ENCODE data around the gene UNCX. TPM values are rescaled to one million over a fixed set of nuclear protein-coding genes. Genes with fewer than 3 reads are reported as not detected.

The UNCX gene
- total RNA-seq, 4 donors from 2014 or later, result not detected

DNA sequence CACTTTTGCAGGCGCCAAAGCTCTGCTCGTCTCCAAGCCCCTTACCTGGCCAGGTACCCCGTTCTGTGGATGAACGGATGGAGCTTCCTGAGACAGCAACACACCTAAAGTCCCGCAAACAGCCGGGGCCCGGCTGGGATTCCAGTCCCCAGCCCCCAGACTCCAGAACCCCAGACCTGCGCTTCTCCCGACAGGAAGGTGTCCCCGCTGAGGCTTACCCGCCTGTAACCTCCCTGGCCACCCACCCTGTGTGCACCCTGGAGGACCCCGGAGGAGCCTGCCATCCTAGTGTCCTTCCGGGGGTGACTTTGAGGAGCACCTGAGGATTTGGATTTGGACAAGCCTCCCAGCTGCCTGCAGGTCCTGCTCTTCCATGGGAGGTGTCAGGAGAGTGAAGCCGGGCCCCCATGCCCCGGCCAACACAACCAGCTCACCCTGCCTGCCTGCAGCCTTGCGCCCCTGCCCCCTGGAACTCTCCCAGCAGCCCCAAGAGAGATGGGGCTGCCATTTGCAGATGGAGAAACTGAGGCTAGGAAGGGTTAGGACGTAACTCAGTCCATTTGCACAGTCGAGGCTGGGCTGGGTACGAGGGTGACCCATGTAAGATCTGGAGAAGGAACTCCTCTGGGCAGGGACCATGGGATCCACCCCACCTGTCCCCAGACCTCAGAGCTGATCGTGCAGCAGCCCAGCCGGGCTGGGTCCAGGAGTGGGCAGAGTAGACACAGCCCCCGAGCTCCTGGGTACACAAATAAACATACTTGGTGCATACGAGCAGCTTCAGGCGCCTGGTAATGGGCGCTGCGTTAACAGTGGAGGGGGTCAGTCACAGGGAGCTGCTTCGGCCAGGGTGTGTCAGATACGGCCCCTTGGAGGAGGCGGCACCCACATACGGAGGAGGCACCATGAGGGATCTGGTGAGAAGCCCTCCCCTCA, 31.9 kb downstream of the UNCX start:
- no peak overlapping the region for H3K4me3 ChIP-seq (ENCODE audit: low read depth, poor library complexity, severe bottlenecking)
- intact Hi-C loops (cut with DNase I; ENCODE audit: low total_unique reads), result no loop called here
- no peak for TF ChIP-seq POLR2A (IDR thresholded peaks at IDR 0.05)
- TF ChIP-seq, protein P1, sequence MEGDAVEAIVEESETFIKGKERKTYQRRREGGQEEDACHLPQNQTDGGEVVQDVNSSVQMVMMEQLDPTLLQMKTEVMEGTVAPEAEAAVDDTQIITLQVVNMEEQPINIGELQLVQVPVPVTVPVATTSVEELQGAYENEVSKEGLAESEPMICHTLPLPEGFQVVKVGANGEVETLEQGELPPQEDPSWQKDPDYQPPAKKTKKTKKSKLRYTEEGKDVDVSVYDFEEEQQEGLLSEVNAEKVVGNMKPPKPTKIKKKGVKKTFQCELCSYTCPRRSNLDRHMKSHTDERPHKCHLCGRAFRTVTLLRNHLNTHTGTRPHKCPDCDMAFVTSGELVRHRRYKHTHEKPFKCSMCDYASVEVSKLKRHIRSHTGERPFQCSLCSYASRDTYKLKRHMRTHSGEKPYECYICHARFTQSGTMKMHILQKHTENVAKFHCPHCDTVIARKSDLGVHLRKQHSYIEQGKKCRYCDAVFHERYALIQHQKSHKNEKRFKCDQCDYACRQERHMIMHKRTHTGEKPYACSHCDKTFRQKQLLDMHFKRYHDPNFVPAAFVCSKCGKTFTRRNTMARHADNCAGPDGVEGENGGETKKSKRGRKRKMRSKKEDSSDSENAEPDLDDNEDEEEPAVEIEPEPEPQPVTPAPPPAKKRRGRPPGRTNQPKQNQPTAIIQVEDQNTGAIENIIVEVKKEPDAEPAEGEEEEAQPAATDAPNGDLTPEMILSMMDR (IDR thresholded peaks at IDR 0.05), result no peak
- no peak for DNase-seq (ENCODE audit: low spot score in 2 of 2)
- WGBS, 2 donors, result 76 to 79% methylated on average over 21 to 27 of the region's 30 CpGs

DNA sequence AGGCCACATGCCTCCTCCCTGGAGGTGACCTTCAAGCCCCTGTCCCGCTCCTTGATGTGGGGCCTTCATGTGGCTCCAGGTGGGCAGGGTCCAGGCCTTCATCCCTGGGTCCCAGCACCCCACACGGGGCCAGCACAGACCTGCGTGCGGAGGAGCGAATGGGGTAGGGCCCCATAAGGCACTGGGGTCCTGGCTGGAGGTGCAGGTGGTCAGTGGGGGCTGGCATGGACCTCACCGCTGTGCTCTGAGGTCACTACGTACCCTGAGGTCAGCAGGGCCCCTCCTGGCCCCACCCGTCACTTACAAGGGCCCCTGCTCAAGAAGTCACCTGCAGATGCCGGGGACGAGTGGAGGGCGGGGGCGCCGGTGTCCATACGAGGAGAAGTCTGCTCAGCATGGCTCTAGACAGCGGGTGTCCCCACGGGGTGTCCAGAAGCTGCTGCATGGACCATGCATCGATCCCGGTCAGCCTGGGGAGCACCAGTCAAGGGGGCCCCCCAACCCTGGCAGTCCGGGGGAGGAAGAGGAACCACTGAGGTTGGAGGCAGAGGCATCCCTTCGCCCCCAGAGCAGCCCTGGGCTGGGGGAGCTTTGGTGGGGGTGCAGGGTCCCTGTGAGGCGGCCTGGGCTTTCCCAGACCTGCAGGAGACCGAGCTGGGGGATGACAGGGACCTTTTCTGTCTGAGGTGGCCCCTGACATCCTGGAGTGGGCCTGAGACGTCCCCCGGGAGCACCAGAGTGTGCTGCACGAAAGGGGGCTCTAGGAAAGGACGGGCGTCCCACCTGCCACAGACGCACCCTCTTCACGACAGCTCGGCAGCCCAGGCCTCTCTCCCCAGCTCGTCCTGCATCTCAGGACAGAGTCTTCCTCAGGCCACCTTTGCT, 34.6 kb downstream of the UNCX start:
- WGBS, 2 donors, result 81 to 84% methylated on average over 29 to 31 of the region's 31 CpGs
- TF ChIP-seq POLR2A (IDR thresholded peaks at IDR 0.05), result no peak
- TF ChIP-seq, protein P1 (IDR thresholded peaks at IDR 0.05), result no peak
- no peak overlapping the region for H3K4me3 ChIP-seq (ENCODE audit: low read depth, poor library complexity, severe bottlenecking)
- no peak for DNase-seq (ENCODE audit: low spot score in 2 of 2)
- intact Hi-C loops (cut with DNase I; ENCODE audit: low total_unique reads), result no loop called here

DNA sequence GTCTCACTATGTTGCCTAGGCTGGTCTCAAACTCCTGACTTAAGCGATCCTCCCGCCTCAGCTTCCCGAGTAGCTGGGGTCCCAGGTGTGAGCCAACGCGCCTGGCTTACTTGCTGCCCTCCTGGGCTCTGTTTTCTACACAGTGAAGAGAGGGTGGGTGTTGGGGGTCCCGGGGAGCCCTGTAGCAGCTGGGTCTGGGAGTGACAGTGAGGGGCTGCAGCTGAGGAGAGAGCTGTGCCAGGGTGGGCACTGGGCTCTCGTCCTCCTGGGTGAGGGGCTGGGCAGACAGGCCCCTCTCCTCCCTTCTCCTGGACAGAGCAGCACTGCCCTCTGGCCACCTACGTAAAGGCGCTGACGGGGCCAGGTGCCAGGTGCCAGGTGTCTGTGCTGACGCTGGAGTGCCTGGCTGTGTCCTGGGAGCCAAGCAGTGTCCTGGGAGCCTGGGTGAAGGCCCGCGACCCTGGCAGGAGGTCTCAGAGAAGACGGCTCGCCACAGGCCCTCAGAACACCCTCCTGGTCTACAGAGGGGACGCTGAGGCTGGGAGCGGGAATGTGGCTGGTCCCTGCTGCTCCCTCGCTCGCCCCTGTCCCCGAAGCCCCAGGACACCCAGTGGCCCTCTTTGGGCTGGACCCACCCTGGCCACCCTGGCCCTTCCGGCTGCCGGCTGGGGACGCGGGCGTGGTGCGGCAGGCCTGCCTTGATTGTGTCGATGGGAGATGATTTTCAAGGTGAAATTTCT, 35.6 kb downstream of the UNCX start:
- intact Hi-C loops (cut with DNase I; ENCODE audit: low total_unique reads), result no loop called here
- WGBS, 2 donors, result 82 to 84% methylated on average over 18 to 27 of the region's 27 CpGs
- no peak for DNase-seq (ENCODE audit: low spot score in 2 of 2)
- no peak overlapping the region for H3K4me3 ChIP-seq (ENCODE audit: low read depth, poor library complexity, severe bottlenecking)
- TF ChIP-seq, protein P1 (IDR thresholded peaks at IDR 0.05), result no peak
- TF ChIP-seq POLR2A (IDR thresholded peaks at IDR 0.05), result no peak

DNA sequence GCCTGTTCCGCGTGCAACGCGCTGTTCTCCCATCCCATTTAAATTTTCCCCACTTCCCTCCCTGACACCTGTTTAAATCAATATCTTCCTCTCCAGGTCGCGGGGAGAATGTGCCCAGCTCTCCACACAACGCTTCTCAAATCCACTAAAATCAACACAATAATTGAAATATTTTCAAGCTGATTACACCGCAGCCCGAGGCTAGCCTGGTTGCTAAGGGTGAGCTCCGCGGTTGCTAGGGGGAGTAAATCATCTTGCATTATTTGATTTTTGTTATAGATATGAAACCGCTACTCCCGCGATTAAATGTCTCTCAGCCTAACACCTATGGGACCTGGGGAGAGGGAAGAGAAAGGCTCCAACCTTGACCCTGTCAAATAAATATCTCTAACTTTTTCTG, 36.2 kb downstream of the UNCX start:
- no peak for TF ChIP-seq POLR2A (IDR thresholded peaks at IDR 0.05)
- TF ChIP-seq, protein P1 (IDR thresholded peaks at IDR 0.05), result no peak
- WGBS, 2 donors, result 45 to 46% methylated on average over 14 of the region's 14 CpGs

DNA sequence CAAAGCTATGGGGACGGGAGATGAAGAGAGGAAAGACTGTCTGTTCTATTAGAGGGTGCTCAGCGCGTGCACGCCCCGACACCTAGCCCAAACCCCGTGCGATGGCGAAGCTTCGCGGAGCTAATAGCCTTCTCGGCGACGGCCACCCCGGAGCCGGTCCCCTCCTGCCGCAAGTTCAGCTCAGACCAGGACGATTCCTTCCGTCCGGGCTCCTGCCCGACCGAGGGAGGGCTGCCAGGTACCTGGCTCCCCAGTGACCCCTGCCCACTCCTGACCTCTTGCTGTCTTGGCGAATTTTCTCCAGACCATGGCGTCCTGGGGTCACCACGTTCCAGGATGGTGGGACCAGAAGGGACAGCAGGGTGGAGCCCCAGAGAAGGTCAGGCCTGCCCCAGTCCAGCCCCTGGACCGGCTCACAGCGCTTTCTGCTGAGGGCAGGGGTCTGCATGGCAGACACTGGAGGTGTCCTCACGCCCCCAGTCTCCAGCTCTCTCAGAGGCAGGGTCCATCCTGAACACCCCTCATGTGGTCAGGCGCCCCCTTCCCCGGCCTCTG, 36.7 kb downstream of the UNCX start:
- TF ChIP-seq, protein P1 (IDR thresholded peaks at IDR 0.05), result no peak
- TF ChIP-seq POLR2A (IDR thresholded peaks at IDR 0.05), result no peak
- WGBS, 2 donors, result 53 to 66% methylated on average over 28 of the region's 29 CpGs
- DNase-seq (ENCODE audit: low spot score in 2 of 2), result no peak
- intact Hi-C loops (cut with DNase I; ENCODE audit: low total_unique reads), result no loop called here
- no peak overlapping the region for H3K4me3 ChIP-seq (ENCODE audit: low read depth, poor library complexity, severe bottlenecking)

More for the DNA sequence above, 36.2 kb downstream of the UNCX start:
- intact Hi-C loops (cut with DNase I; ENCODE audit: low total_unique reads), result no loop called here
- no peak overlapping the region for H3K4me3 ChIP-seq (ENCODE audit: low read depth, poor library complexity, severe bottlenecking)
- DNase-seq (ENCODE audit: low spot score in 2 of 2), result no peak

Measured in lower leg skin (tissue), 4 donors.